GM18507 (cell line): Measurements from ENCODE around the gene PADI1.

Experiments used
- DNase-seq: peaks from one replicate; pipeline ENCODE4 v3.0.0; 2011; ENCODE audit warnings: low read depth; ENCODE audit not compliant: insufficient read length; ENCODE audit errors: extremely low spot score
- FAIRE-seq: peaks from 2 replicates; lab custom pipeline; 2011; peaks lifted over from hg19 to GRCh38; lab: Jason Lieb, UNC

PADI1 gene

GRCh38 chr1:17260264-17260663 lies 55.3 kb downstream of the PADI1 start:
- FAIRE-seq (no peak), DNase-seq (no peak)

- no peak for DNase-seq
- no peak for FAIRE-seq
Measured at GRCh38 chr1:17260738-17261137, 55.8 kb downstream of the PADI1 start.

GRCh38 chr1:17263936-17264335 lies 59.0 kb downstream of the PADI1 start:
- no peak for FAIRE-seq

GRCh38 chr1:17264470-17264869 lies 59.5 kb downstream of the PADI1 start:
- no peak for FAIRE-seq

More at GRCh38 chr1:17263936-17264335, 59.0 kb downstream of the PADI1 start:
- DNase-seq: no peak

GRCh38 chr1:17265162-17265561 lies 60.2 kb downstream of the PADI1 start:
- FAIRE-seq (no peak), DNase-seq (no peak)

More at GRCh38 chr1:17264470-17264869, 59.5 kb downstream of the PADI1 start:
- no peak for DNase-seq

GRCh38 chr1:17265950-17266349 lies 61.0 kb downstream of the PADI1 start:
- no peak for DNase-seq
- FAIRE-seq: no peak

GRCh38 chr1:17270891-17271765 lies 66.2 kb downstream of the PADI1 start:
- FAIRE-seq (no peak), DNase-seq (no peak)

- no peak for DNase-seq
- FAIRE-seq: no peak
Measured at GRCh38 chr1:17272066-17272465, 67.1 kb downstream of the PADI1 start.

- FAIRE-seq (no peak), DNase-seq (no peak)
Measured at GRCh38 chr1:17272646-17273045, 67.7 kb downstream of the PADI1 start.

- no peak for DNase-seq
- FAIRE-seq: no peak
Measured at GRCh38 chr1:17273096-17273495, 68.2 kb downstream of the PADI1 start.

GRCh38 chr1:17274186-17275170 lies 69.5 kb downstream of the PADI1 start:
- DNase-seq (peak; percentile 28), FAIRE-seq (peak; percentile 80)

- no peak for DNase-seq
- no peak for FAIRE-seq
Measured at GRCh38 chr1:17276568-17276967, 71.6 kb downstream of the PADI1 start.

- no peak for FAIRE-seq
Measured at GRCh38 chr1:17277511-17278159, 72.7 kb downstream of the PADI1 start.

GRCh38 chr1:17278996-17279830 lies 74.3 kb downstream of the PADI1 start:
- no peak for FAIRE-seq
- no peak for DNase-seq

More at GRCh38 chr1:17277511-17278159, 72.7 kb downstream of the PADI1 start:
- DNase-seq: no peak

GRCh38 chr1:17280436-17280835 lies 75.5 kb downstream of the PADI1 start:
- FAIRE-seq (no peak), DNase-seq (no peak)

GRCh38 chr1:17280894-17281293 lies 76.0 kb downstream of the PADI1 start:
- DNase-seq (no peak), FAIRE-seq (no peak)

- no peak for FAIRE-seq
- no peak for DNase-seq
Measured at GRCh38 chr1:17281775-17282181, 76.8 kb downstream of the PADI1 start.

- FAIRE-seq (no peak), DNase-seq (no peak)
Measured at GRCh38 chr1:17282836-17283235, 77.9 kb downstream of the PADI1 start.

GRCh38 chr1:17286646-17287045 lies 81.7 kb downstream of the PADI1 start:
- no peak for FAIRE-seq
- no peak for DNase-seq
